Memory B cell (primary cell): Measurements from ENCODE around the gene IL6.
"Not testable (repeated sequence)": the region's sequence is repeated elsewhere in the genome, so short reads cannot be mapped to it uniquely, and the experiment has no call there.

Source experiments
- ATAC-seq: fragments of 150-1000 bp; cut with Tn5 transposase; 2 replicates; pipeline ENCODE4 v1.10.0; 2021; ENCODE audit warnings: low read depth, mild to moderate bottlenecking, moderate library complexity
- DNase-seq, 2 donors: peaks; one replicate each; pipeline ENCODE4 v3.0.0; 2022; ENCODE audit warnings: low spot score in 2 of 2
- H3K27ac Mint-ChIP-seq: one replicate; pipeline ENCODE4 v1.8.0; 2022; ENCODE audit warnings: mild to moderate bottlenecking, moderate library complexity, mixed read lengths
- H3K27me3 Mint-ChIP-seq: one replicate; pipeline ENCODE4 v1.8.0; 2022; ENCODE audit warnings: mixed read lengths
- H3K36me3 Mint-ChIP-seq: one replicate; pipeline ENCODE4 v1.8.0; 2022; ENCODE audit warnings: mild to moderate bottlenecking, mixed read lengths
- H3K4me1 Mint-ChIP-seq: one replicate; pipeline ENCODE4 v1.8.0; 2022; ENCODE audit warnings: mixed read lengths
- H3K4me3 Mint-ChIP-seq: one replicate; pipeline ENCODE4 v1.8.0; 2022; ENCODE audit warnings: mild to moderate bottlenecking, moderate library complexity, mixed read lengths
- H3K9me3 Mint-ChIP-seq: one replicate; pipeline ENCODE4 v1.8.0; 2022; ENCODE audit warnings: mixed read lengths

IL6 gene

GRCh38 chr7:22726907-22727713 lies at the start of gene IL6:
IL6 (plus strand) TSS chr7:22727200; CDS start chr7:22727263, 63 bp downstream.
- H3K4me1 Mint-ChIP-seq = peaks cover 42% of the 10 kb centered on the region
- no peaks in the 10 kb centered on the region for H3K36me3 Mint-ChIP-seq
- H3K27ac Mint-ChIP-seq = peak within 1 kb of the TSS; percentile 90
- ATAC-seq (peak; percentile 66), DNase-seq (peak; percentile 46 to 51)
- H3K4me3 Mint-ChIP-seq = peak within 1 kb of the TSS; percentile 85
- no peaks in the 10 kb centered on the region for H3K27me3 Mint-ChIP-seq
- H3K9me3 Mint-ChIP-seq = no peaks in the 10 kb centered on the region

GRCh38 chr7:22677263-22677662 lies 49.7 kb upstream of the IL6 start:
- H3K9me3 Mint-ChIP-seq, H3K36me3 Mint-ChIP-seq, DNase-seq, ATAC-seq, H3K27me3 Mint-ChIP-seq: not testable (repeated sequence)
- peaks cover 66% of the 10 kb centered on the region for H3K4me1 Mint-ChIP-seq
- peak overlapping the region; percentile 51 for H3K4me3 Mint-ChIP-seq
- H3K27ac Mint-ChIP-seq = peak overlapping the region; percentile 78

- Mint-ChIP-seq H3K27ac (peak overlapping the region; percentile 78), H3K4me1 (peaks cover 64% of the 10 kb centered on the region), H3K27me3 (no peaks in the 10 kb centered on the region), H3K9me3 (peaks cover 5% of the 10 kb centered on the region), H3K36me3 (peaks cover 5% of the 10 kb centered on the region), H3K4me3 (peak overlapping the region; percentile 51)
- DNase-seq (no peak), ATAC-seq (peak; percentile 67)
Observed at GRCh38 chr7:22677680-22678079, 49.3 kb upstream of the IL6 start.

GRCh38 chr7:22680482-22680911 lies 46.5 kb upstream of the IL6 start:
- peaks cover 3% of the 10 kb centered on the region for H3K36me3 Mint-ChIP-seq
- peaks cover 60% of the 10 kb centered on the region for H3K4me1 Mint-ChIP-seq
- peaks cover 4% of the 10 kb centered on the region for H3K9me3 Mint-ChIP-seq
- peak overlapping the region; percentile 7 for H3K27ac Mint-ChIP-seq
- H3K27me3 Mint-ChIP-seq = no peaks in the 10 kb centered on the region
- DNase-seq (no peak), ATAC-seq (no peak)
- no peak overlapping the region for H3K4me3 Mint-ChIP-seq

- Mint-ChIP-seq H3K4me1 (peaks cover 55% of the 10 kb centered on the region), H3K9me3 (peaks cover 4% of the 10 kb centered on the region)
Observed at GRCh38 chr7:22681312-22681711, 45.7 kb upstream of the IL6 start.

GRCh38 chr7:22681852-22682657 lies 44.9 kb upstream of the IL6 start:
- ATAC-seq (no peak), DNase-seq (no peak)
- peak overlapping the region; percentile 1 for H3K27ac Mint-ChIP-seq
- H3K4me3 Mint-ChIP-seq = no peak overlapping the region
- H3K36me3 Mint-ChIP-seq = peaks cover 3% of the 10 kb centered on the region
- H3K4me1 Mint-ChIP-seq = peaks cover 50% of the 10 kb centered on the region
- no peaks in the 10 kb centered on the region for H3K27me3 Mint-ChIP-seq
- peaks cover 4% of the 10 kb centered on the region for H3K9me3 Mint-ChIP-seq

More at GRCh38 chr7:22681312-22681711, 45.7 kb upstream of the IL6 start:
- ATAC-seq (peak; percentile 31), DNase-seq (no peak)
- peaks cover 3% of the 10 kb centered on the region for H3K36me3 Mint-ChIP-seq
- peak overlapping the region; percentile 7 for H3K27ac Mint-ChIP-seq
- no peaks in the 10 kb centered on the region for H3K27me3 Mint-ChIP-seq
- no peak overlapping the region for H3K4me3 Mint-ChIP-seq

- Mint-ChIP-seq H3K4me3 (no peak overlapping the region), H3K27ac (no peak overlapping the region), H3K4me1 (peaks cover 43% of the 10 kb centered on the region), H3K36me3 (peaks cover 3% of the 10 kb centered on the region), H3K9me3 (no peaks in the 10 kb centered on the region), H3K27me3 (no peaks in the 10 kb centered on the region)
- DNase-seq = no peak
- ATAC-seq = no peak
Observed at GRCh38 chr7:22683379-22683778, 43.6 kb upstream of the IL6 start.

GRCh38 chr7:22686620-22687019 lies 40.4 kb upstream of the IL6 start:
- Mint-ChIP-seq H3K4me1 (peaks cover 32% of the 10 kb centered on the region), H3K27me3 (no peaks in the 10 kb centered on the region), H3K36me3 (peaks cover 3% of the 10 kb centered on the region), H3K27ac (no peak overlapping the region), H3K9me3 (no peaks in the 10 kb centered on the region), H3K4me3 (no peak overlapping the region)
- ATAC-seq (peak; percentile 47), DNase-seq (no peak)

GRCh38 chr7:22688084-22688483 lies 38.9 kb upstream of the IL6 start:
- DNase-seq (no peak), ATAC-seq (no peak)
- H3K9me3 Mint-ChIP-seq = no peaks in the 10 kb centered on the region
- H3K27me3 Mint-ChIP-seq = no peaks in the 10 kb centered on the region
- H3K27ac Mint-ChIP-seq = peak overlapping the region; percentile 51
- H3K4me3 Mint-ChIP-seq = no peak overlapping the region
- H3K36me3 Mint-ChIP-seq = peaks cover 3% of the 10 kb centered on the region
- peaks cover 22% of the 10 kb centered on the region for H3K4me1 Mint-ChIP-seq

GRCh38 chr7:22688934-22689333 lies 38.1 kb upstream of the IL6 start:
- H3K4me1 Mint-ChIP-seq = peaks cover 15% of the 10 kb centered on the region
- not testable (repeated sequence) for DNase-seq, H3K27me3 Mint-ChIP-seq, H3K4me3 Mint-ChIP-seq, H3K27ac Mint-ChIP-seq, H3K36me3 Mint-ChIP-seq, ATAC-seq, H3K9me3 Mint-ChIP-seq

- no peak for DNase-seq
- Mint-ChIP-seq H3K36me3 (peaks cover 3% of the 10 kb centered on the region), H3K27ac (peak overlapping the region; percentile 73), H3K4me3 (peak overlapping the region; percentile 36), H3K9me3 (peaks cover 1% of the 10 kb centered on the region), H3K4me1 (peaks cover 41% of the 10 kb centered on the region), H3K27me3 (no peaks in the 10 kb centered on the region)
- ATAC-seq = peak; percentile 64
Observed at GRCh38 chr7:22694597-22695207, 32.3 kb upstream of the IL6 start.

- DNase-seq (no peak), ATAC-seq (no peak)
- peak overlapping the region; percentile 73 for H3K27ac Mint-ChIP-seq
- no peaks in the 10 kb centered on the region for H3K27me3 Mint-ChIP-seq
- peaks cover 3% of the 10 kb centered on the region for H3K36me3 Mint-ChIP-seq
- peak overlapping the region; percentile 36 for H3K4me3 Mint-ChIP-seq
- H3K4me1 Mint-ChIP-seq = peaks cover 45% of the 10 kb centered on the region
- H3K9me3 Mint-ChIP-seq = peaks cover 1% of the 10 kb centered on the region
Observed at GRCh38 chr7:22695476-22696132, 31.4 kb upstream of the IL6 start.

- Mint-ChIP-seq H3K4me3 (peak overlapping the region; percentile 54), H3K36me3 (peaks cover 3% of the 10 kb centered on the region), H3K27me3 (no peaks in the 10 kb centered on the region), H3K27ac (peak overlapping the region; percentile 92), H3K4me1 (peaks cover 45% of the 10 kb centered on the region), H3K9me3 (peaks cover 1% of the 10 kb centered on the region)
- ATAC-seq (peak; percentile 26), DNase-seq (no peak)
Observed at GRCh38 chr7:22696541-22697228, 30.3 kb upstream of the IL6 start.
